Metanephros (tissue), 1 donor: ENCODE data around the gene MDM2. TPM values are rescaled to one million over a fixed set of nuclear protein-coding genes. Genes with fewer than 3 reads are reported as not detected.

ENCODE experiments used
- total RNA-seq: library from RNA; depleted of rRNA; stranded (reverse); fragments of >200 nt; gene quantifications from one replicate; pipeline ENCODE4 v1.2.3, GENCODE V29; 2014

The MDM2 gene
- 58.7 TPM for total RNA-seq

DNA sequence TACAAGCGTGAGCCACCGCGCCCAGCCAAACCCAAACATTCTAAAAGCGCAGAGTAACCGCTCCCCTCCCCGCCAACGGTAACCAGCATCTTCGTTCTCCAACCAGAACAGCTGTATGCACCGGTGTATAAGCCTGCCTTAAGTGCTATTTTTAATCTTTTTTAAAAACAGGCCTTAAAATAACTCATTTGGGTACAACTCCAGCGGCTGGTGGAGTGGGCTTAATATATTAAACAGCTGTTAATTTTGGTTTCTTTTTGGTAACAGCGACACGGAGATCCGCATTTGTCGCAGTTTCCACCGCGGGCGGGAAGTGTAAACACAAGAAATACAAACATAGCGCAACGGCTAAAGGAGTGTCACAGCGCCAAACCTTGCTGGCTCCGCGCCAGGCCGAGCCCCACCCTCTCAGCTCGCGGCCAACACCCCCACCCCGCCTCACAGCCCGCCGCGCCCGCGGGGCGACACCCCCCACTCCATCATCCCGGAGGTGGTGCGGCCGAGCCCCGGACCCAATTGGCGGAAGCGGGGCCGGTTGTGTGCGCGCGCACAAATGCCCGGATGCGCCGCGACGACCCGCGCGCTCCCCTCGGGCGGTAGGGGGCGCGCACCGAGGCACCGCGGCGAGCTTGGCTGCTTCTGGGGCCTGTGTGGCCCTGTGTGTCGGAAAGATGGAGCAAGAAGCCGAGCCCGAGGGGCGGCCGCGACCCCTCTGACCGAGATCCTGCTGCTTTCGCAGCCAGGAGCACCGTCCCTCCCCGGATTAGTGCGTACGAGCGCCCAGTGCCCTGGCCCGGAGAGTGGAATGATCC is at the start of gene MDM2:
Gene MDM2 (plus strand): TSS at position 602 of the 812 bp plus-strand sequence. CDS start 301 bp downstream, outside the sequence.

Other genes with a start within 250 kb of the MDM2 start
- gene RAP1B, start 197.3 kb upstream of the MDM2 start, total RNA-seq: 180 TPM
- 47.2 TPM for gene NUP107, start 121.2 kb upstream of the MDM2 start, total RNA-seq
- 4.6 TPM for gene SLC35E3, start 62.0 kb upstream of the MDM2 start, total RNA-seq
- 28.6 TPM for gene CPM, start 125.0 kb downstream of the MDM2 start, total RNA-seq